ENCODE results near the gene CNRIP1. TPM values are rescaled to one million over a fixed set of nuclear protein-coding genes. Genes with fewer than 3 reads are reported as not detected.

Gene CNRIP1
- total and polyA plus RNA-seq, 2 of the 4 experiments (the other 2 are of a cell fraction) = 23.3 to 32.7 TPM

DNA sequence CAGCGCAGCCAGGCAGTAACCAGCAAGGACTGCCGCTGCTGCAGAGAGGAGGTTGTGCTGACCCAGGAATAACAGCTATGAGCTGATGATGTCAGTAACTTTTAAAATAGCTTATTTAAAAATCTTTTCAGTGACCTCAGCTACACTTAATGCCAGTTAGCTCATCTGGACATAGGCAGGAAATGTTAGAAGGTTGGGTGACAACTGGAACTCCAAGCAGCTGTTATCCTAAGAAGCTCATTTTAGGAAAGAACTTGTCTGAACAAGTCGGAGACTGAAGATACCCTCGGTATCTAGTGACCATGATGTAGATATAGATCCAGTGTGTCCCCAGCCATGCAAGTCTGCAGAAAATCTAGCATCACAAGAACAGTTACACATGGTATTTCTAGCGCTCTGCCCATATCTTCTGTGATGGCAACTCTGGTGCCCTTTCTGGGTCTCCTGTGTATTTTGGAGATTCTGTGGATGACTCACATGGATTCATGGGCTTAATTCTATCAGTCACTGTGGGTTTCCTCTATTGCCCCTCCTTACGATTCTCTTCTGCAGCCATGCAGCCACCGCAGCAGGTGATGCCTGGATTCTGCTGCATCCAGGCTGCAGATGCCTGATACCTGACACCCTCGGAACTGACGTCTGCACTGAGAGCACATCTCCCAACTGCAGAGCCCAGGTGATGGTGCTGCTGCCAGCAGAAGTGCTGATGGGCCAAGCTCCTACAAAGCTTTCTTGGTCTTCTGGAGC, 25.6 kb upstream of the CNRIP1 start (continued):
- TF ChIP-seq MAFK (IDR thresholded peaks at IDR 0.05; ENCODE audit: low read depth, low read length) = no peak

- WGBS, 2 experiments (ENCODE audit: extremely low coverage in 2 of 2, insufficient read length in 1 of 2) = no CpG with 5 or more reads among the region's 1 CpG
- no peak overlapping the region for H2BK5ac ChIP-seq (ENCODE audit: low read depth, low read length, poor library complexity, severe bottlenecking)
- H3K9me3 ChIP-seq (ENCODE audit: control insufficient read depth, insufficient read depth, low read length) = no peaks in the 10 kb centered on the region
- no peak for DNase-seq
- H3K4me1 ChIP-seq (ENCODE audit: control insufficient read depth, insufficient read depth, low read length) = no peaks in the 10 kb centered on the region
- H3K4ac ChIP-seq (ENCODE audit: low read depth, low read length) = no peak overlapping the region
- no peak overlapping the region for H3K18ac ChIP-seq (ENCODE audit: low read depth, low read length)
- H4K8ac ChIP-seq (ENCODE audit: low read depth in 2 of 2, low read length in 2 of 2) = no peak overlapping the region
- no peaks in the 10 kb centered on the region for H3K9me1 ChIP-seq (ENCODE audit: insufficient read depth, low read length)
- no peak overlapping the region for H2AK9ac ChIP-seq (replicated peaks; ENCODE audit: low read depth, low read length, poor library complexity)
- H2BK15ac ChIP-seq (ENCODE audit: low read depth, low read length) = no peak overlapping the region
- H3K79me1 ChIP-seq (ENCODE audit: low read depth in 1 of 2, low read length in 2 of 2) = no peaks in the 10 kb centered on the region
- H2AFZ ChIP-seq (replicated peaks; ENCODE audit: low read length, poor library complexity) = no peak overlapping the region
- dilution Hi-C loops (cut with HindIII; ENCODE audit: low sequenced_read_pairs, unreplicated experiment) = no loop called here
- H3K23ac ChIP-seq (ENCODE audit: low read depth, low read length) = no peak overlapping the region
- no peak overlapping the region for H2BK20ac ChIP-seq (ENCODE audit: low read depth, low read length)
- no peak overlapping the region for H3K56ac ChIP-seq (ENCODE audit: extremely low read depth, insufficient read depth, low read length)
- H2BK120ac ChIP-seq (ENCODE audit: low read depth, low read length) = no peak overlapping the region
- H3K4me2 ChIP-seq (ENCODE audit: low read depth, low read length) = no peak overlapping the region
- ChIA-PET CTCF (interaction anchor here (0.7 to 1.0 kb wide), 2 partner anchors 7 to 14 kb away, joined by 5 to 6 read pairs; no protein-coding TSS in a partner anchor), POLR2A (ENCODE audit: unreplicated experiment) (no interaction called here)
- TF ChIP-seq RFX5 (IDR thresholded peaks at IDR 0.05; ENCODE audit: low read depth, low read length) (no peak), RAD21 (IDR thresholded peaks at IDR 0.05; ENCODE audit: low read length) (no peak), MXI1 (IDR thresholded peaks at IDR 0.05; ENCODE audit: borderline replicate concordance, low read depth, low read length) (no peak), SMC3 (IDR thresholded peaks at IDR 0.05; ENCODE audit: low read depth, low read length) (no peak), MAZ (IDR thresholded peaks at IDR 0.05; ENCODE audit: borderline replicate concordance, low read depth, low read length) (no peak), NFE2L2 (IDR thresholded peaks at IDR 0.05; ENCODE audit: low read depth, low read length) (no peak), FOS (IDR thresholded peaks at IDR 0.05; ENCODE audit: low read depth, low read length) (no peak), CEBPB (IDR thresholded peaks at IDR 0.05; ENCODE audit: low read depth, low read length) (no peak), USF2 (IDR thresholded peaks at IDR 0.05; ENCODE audit: low read depth, low read length) (no peak), POLR2A (IDR thresholded peaks at IDR 0.05; ENCODE audit: low read depth, low read length) (no peak), BHLHE40 (IDR thresholded peaks at IDR 0.05; ENCODE audit: low read depth, low read length) (no peak), MAFK (IDR thresholded peaks at IDR 0.05; ENCODE audit: low read depth, low read length) (no peak), ELK1 (IDR thresholded peaks at IDR 0.05; ENCODE audit: borderline replicate concordance, low read depth, low read length) (no peak)
- TF ChIP-seq, protein P1, sequence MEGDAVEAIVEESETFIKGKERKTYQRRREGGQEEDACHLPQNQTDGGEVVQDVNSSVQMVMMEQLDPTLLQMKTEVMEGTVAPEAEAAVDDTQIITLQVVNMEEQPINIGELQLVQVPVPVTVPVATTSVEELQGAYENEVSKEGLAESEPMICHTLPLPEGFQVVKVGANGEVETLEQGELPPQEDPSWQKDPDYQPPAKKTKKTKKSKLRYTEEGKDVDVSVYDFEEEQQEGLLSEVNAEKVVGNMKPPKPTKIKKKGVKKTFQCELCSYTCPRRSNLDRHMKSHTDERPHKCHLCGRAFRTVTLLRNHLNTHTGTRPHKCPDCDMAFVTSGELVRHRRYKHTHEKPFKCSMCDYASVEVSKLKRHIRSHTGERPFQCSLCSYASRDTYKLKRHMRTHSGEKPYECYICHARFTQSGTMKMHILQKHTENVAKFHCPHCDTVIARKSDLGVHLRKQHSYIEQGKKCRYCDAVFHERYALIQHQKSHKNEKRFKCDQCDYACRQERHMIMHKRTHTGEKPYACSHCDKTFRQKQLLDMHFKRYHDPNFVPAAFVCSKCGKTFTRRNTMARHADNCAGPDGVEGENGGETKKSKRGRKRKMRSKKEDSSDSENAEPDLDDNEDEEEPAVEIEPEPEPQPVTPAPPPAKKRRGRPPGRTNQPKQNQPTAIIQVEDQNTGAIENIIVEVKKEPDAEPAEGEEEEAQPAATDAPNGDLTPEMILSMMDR (conservative IDR thresholded peaks at IDR 0.05; ENCODE audit: low read depth, low read length) = no peak
- no peak overlapping the region for H2AK5ac ChIP-seq (ENCODE audit: low read depth, low read length)
- H4K5ac ChIP-seq (ENCODE audit: low read depth, low read length) = no peak overlapping the region
- H3K36me3 ChIP-seq (ENCODE audit: control insufficient read depth, insufficient read depth, low read length) = no peaks in the 10 kb centered on the region
- intact Hi-C loops (cut with micrococcal nuclease) = no loop called here
- no peak overlapping the region for H4K91ac ChIP-seq (ENCODE audit: insufficient read depth, low read depth, low read length)
- no peaks in the 10 kb centered on the region for H4K20me1 ChIP-seq (ENCODE audit: insufficient read depth, low read length)
- BruUV-seq (replicated peaks) = no TSS peak
- no peak overlapping the region for H3K9ac ChIP-seq (ENCODE audit: low read depth, low read length)
- in situ Hi-C loops (cut with MboI; ENCODE audit: low sequenced_read_pairs) = no loop called here
- no peaks in the 10 kb centered on the region for H3K27me3 ChIP-seq (ENCODE audit: control insufficient read depth, insufficient read depth, low read length)
- no peak overlapping the region for H3K4me3 ChIP-seq (ENCODE audit: insufficient read depth, low read depth, low read length)
- no peak overlapping the region for H3K27ac ChIP-seq (ENCODE audit: insufficient read depth, low read length)
- H3K14ac ChIP-seq (replicated peaks; ENCODE audit: low read depth, low read length) = no peak overlapping the region
- no peak for ATAC-seq (ENCODE audit: low read depth)
These were observed 24.3 kb upstream of the CNRIP1 start for GRCh38 chr2:68344031-68344430.
